ENCODE measurements around the gene CACNA1G.

The CACNA1G gene

GRCh38 chr17:50524838-50525237 is 35.7 kb upstream of the CACNA1G start:
- TF ChIP-seq GATA3 (IDR thresholded peaks at IDR 0.05; ENCODE audit: low read depth, low read length): no peak
- no peak for TF ChIP-seq GATA2 (IDR thresholded peaks at IDR 0.05; ENCODE audit: low read depth, low read length)

- TF ChIP-seq GATA3 (IDR thresholded peaks at IDR 0.05; ENCODE audit: low read depth, low read length) (no peak), GATA2 (IDR thresholded peaks at IDR 0.05; ENCODE audit: low read depth, low read length) (no peak)
Measured at GRCh38 chr17:50527155-50527762, 33.3 kb upstream of the CACNA1G start.

GRCh38 chr17:50527949-50528474 is 32.5 kb upstream of the CACNA1G start:
- no peak for TF ChIP-seq GATA3 (IDR thresholded peaks at IDR 0.05; ENCODE audit: low read depth, low read length)
- no peak for TF ChIP-seq GATA2 (IDR thresholded peaks at IDR 0.05; ENCODE audit: low read depth, low read length)

- no peak for TF ChIP-seq GATA2 (IDR thresholded peaks at IDR 0.05; ENCODE audit: low read depth, low read length)
- no peak for TF ChIP-seq GATA3 (IDR thresholded peaks at IDR 0.05; ENCODE audit: low read depth, low read length)
Measured at GRCh38 chr17:50529849-50530248, 30.7 kb upstream of the CACNA1G start.

- TF ChIP-seq GATA2 (IDR thresholded peaks at IDR 0.05; ENCODE audit: low read depth, low read length) (no peak), GATA3 (IDR thresholded peaks at IDR 0.05; ENCODE audit: low read depth, low read length) (no peak)
Measured at GRCh38 chr17:50531428-50532025, 29.0 kb upstream of the CACNA1G start.

GRCh38 chr17:50532452-50533024 is 28.0 kb upstream of the CACNA1G start, which contains the start of gene EPN3:
Gene EPN3 (plus strand): TSS chr17:50532735. CDS start chr17:50536557, 3,822 bp downstream.
- TF ChIP-seq GATA3 (IDR thresholded peaks at IDR 0.05; ENCODE audit: low read depth, low read length) (no peak), GATA2 (IDR thresholded peaks at IDR 0.05; ENCODE audit: low read depth, low read length) (no peak)

- TF ChIP-seq GATA2 (IDR thresholded peaks at IDR 0.05; ENCODE audit: low read depth, low read length): no peak
- no peak for TF ChIP-seq GATA3 (IDR thresholded peaks at IDR 0.05; ENCODE audit: low read depth, low read length)
Measured at GRCh38 chr17:50533185-50533584, 27.3 kb upstream of the CACNA1G start.

GRCh38 chr17:50533720-50534148 is 26.8 kb upstream of the CACNA1G start:
- TF ChIP-seq GATA2 (IDR thresholded peaks at IDR 0.05; ENCODE audit: low read depth, low read length) (peak; percentile 77), GATA3 (IDR thresholded peaks at IDR 0.05; ENCODE audit: low read depth, low read length) (no peak)

GRCh38 chr17:50534222-50534978 is 26.1 kb upstream of the CACNA1G start:
- TF ChIP-seq GATA3 (IDR thresholded peaks at IDR 0.05; ENCODE audit: low read depth, low read length) (no peak), GATA2 (IDR thresholded peaks at IDR 0.05; ENCODE audit: low read depth, low read length) (no peak)

GRCh38 chr17:50534979-50535326 is 25.6 kb upstream of the CACNA1G start:
- TF ChIP-seq GATA3 (IDR thresholded peaks at IDR 0.05; ENCODE audit: low read depth, low read length) (no peak), GATA2 (IDR thresholded peaks at IDR 0.05; ENCODE audit: low read depth, low read length) (no peak)

GRCh38 chr17:50535407-50535806 is 25.1 kb upstream of the CACNA1G start:
- no peak for TF ChIP-seq GATA3 (IDR thresholded peaks at IDR 0.05; ENCODE audit: low read depth, low read length)
- TF ChIP-seq GATA2 (IDR thresholded peaks at IDR 0.05; ENCODE audit: low read depth, low read length): no peak

- no peak for TF ChIP-seq GATA3 (IDR thresholded peaks at IDR 0.05; ENCODE audit: low read depth, low read length)
- TF ChIP-seq GATA2 (IDR thresholded peaks at IDR 0.05; ENCODE audit: low read depth, low read length): no peak
Measured at GRCh38 chr17:50536683-50537646, 23.6 kb upstream of the CACNA1G start.

Measured in SH-SY5Y (cell line).